Panc1 (cell line): ENCODE measurements around the gene OSBPL1A.

Experiments used
- CTCF ChIP-seq: fragments of 450-650 bp; IDR thresholded peaks from 2 replicates; pipeline ENCODE4 v1.5.1; 2017; ENCODE audit warnings: mild to moderate bottlenecking
- REST ChIP-seq, 2 experiments: IDR thresholded peaks; 2 replicates each; pipeline ENCODE4 v1.6.1; 2011 to 2012; ENCODE audit warnings: low read depth in 2 of 2, control low read depth in 1 of 2, low read length in 1 of 2, mild to moderate bottlenecking in 1 of 2, moderate library complexity in 1 of 2; ENCODE audit not compliant: insufficient read depth in 1 of 2

GRCh38 chr18:24200494-24201290 lies 196.9 kb downstream of the OSBPL1A start:
- TF ChIP-seq CTCF: no peak
- no peak for TF ChIP-seq REST (IDR thresholded peaks at IDR 0.05; ENCODE audit: insufficient read depth in 1 of 2, low read depth in 2 of 2, low read length in 1 of 2)
